Fibroblast of lung (primary cell): ENCODE results near the gene C2orf81.

Experiments
- EZH2 ChIP-seq: IDR thresholded peaks from 2 replicates; pipeline ENCODE4 v1.5.1; 2012; ENCODE audit warnings: low read length, control low read depth, mild to moderate bottlenecking; ENCODE audit errors: missing control alignments
- TF ChIP-seq, protein P1 (sequence below), 2 donors: IDR thresholded peaks in 1 of 2; conservative IDR thresholded peaks in 1 of 2; 1 replicate in 1 of 2; 2 replicates in 1 of 2; pipeline ENCODE4 v1.5.1; 2011 to 2012; ENCODE audit warnings: low read length in 2 of 2, control low read depth in 1 of 2, inconsistent platforms in 1 of 2, low read depth in 1 of 2, mild to moderate bottlenecking in 1 of 2

DNA sequence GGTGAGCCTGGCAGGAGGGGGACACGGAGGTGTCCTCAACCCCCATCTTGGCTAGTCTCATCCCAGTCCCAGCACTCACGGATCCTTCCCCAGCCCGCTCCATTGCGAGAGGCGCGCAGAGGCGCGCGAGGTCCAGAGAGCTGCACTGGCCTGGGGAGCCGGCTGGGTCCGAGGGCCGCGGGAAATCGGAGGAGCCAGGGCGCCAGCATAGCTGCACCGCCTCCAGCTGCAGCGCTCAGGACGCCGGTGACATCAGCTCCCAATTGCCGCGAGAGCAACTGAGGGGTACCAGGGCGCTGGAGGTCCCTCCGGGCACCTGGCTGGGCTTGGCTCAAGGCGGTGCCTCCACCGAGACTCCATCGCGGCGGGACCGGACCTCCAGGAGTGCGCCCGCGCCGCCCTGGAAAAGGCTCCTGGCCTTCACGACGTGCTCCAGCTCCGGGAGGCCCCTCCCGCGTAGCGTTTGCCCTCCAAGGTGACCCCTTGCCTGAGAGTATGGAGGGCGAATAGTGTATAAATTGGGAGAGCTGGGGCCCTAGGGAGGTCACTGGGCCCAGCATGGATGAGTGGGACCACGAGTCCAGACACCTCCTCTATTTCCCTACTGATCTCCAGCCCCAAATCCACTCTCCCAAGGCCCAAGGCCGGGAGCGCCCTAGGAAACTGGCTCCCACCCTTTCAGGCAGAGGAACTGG, 14.8 kb upstream of the C2orf81 start:
- TF ChIP-seq, protein P1, sequence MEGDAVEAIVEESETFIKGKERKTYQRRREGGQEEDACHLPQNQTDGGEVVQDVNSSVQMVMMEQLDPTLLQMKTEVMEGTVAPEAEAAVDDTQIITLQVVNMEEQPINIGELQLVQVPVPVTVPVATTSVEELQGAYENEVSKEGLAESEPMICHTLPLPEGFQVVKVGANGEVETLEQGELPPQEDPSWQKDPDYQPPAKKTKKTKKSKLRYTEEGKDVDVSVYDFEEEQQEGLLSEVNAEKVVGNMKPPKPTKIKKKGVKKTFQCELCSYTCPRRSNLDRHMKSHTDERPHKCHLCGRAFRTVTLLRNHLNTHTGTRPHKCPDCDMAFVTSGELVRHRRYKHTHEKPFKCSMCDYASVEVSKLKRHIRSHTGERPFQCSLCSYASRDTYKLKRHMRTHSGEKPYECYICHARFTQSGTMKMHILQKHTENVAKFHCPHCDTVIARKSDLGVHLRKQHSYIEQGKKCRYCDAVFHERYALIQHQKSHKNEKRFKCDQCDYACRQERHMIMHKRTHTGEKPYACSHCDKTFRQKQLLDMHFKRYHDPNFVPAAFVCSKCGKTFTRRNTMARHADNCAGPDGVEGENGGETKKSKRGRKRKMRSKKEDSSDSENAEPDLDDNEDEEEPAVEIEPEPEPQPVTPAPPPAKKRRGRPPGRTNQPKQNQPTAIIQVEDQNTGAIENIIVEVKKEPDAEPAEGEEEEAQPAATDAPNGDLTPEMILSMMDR (conservative IDR thresholded peaks at IDR 0.05 in 1 of 2, IDR thresholded peaks at IDR 0.05 in 1 of 2; ENCODE audit: low read depth in 1 of 2, low read length in 2 of 2) = no peak
- no peak for TF ChIP-seq EZH2
